Glutamatergic neuron (in vitro differentiated cells): ENCODE measurements around the gene PHOX2A. TPM values are rescaled to one million over a fixed set of nuclear protein-coding genes. Genes with fewer than 3 reads are reported as not detected.

Experiments
- DNase-seq: peaks from one replicate; pipeline ENCODE4 v3.0.0; 2022
- H3K27ac Mint-ChIP-seq: one replicate; pipeline ENCODE4 v1.8.0; 2020; ENCODE audit warnings: mild to moderate bottlenecking, mixed read lengths, inconsistent platforms; ENCODE audit not compliant: unreplicated experiment
- H3K27me3 Mint-ChIP-seq: one replicate; pipeline ENCODE4 v1.8.0; 2020; ENCODE audit warnings: mild to moderate bottlenecking, moderate library complexity, mixed read lengths, inconsistent platforms; ENCODE audit not compliant: unreplicated experiment
- H3K36me3 Mint-ChIP-seq: one replicate; pipeline ENCODE4 v1.8.0; 2020; ENCODE audit warnings: mild to moderate bottlenecking, mixed read lengths, inconsistent platforms; ENCODE audit not compliant: unreplicated experiment
- H3K4me1 Mint-ChIP-seq: one replicate; pipeline ENCODE4 v1.8.0; 2020; ENCODE audit warnings: mild to moderate bottlenecking, low read depth, mixed read lengths, inconsistent platforms; ENCODE audit not compliant: unreplicated experiment
- H3K4me3 Mint-ChIP-seq: one replicate; pipeline ENCODE4 v1.8.0; 2020; ENCODE audit warnings: mild to moderate bottlenecking, mixed read lengths, inconsistent platforms; ENCODE audit not compliant: unreplicated experiment
- H3K9me3 Mint-ChIP-seq: one replicate; pipeline ENCODE4 v1.8.0; 2020; ENCODE audit warnings: mild to moderate bottlenecking, moderate library complexity, mixed read lengths, inconsistent platforms; ENCODE audit not compliant: unreplicated experiment
- total RNA-seq: library from RNA; stranded (reverse); fragmentation: NEBNext Ultra II Directional; extraction: Animal tissue kit (Norgen Biotek cat#: 25700); gene quantifications from one replicate; pipeline ENCODE4 v1.2.1, GENCODE V29; 2021; ENCODE audit not compliant: unreplicated experiment
- TF ChIP-seq, protein P1 (sequence below): fragments of 200-600 bp; sonication (generic); IDR thresholded peaks from one replicate; pipeline ENCODE4 v1.5.0; 2021; ENCODE audit not compliant: partially characterized antibody, unreplicated experiment

The PHOX2A gene
- total RNA-seq, 1 donor from 2014 or later: 12.0 TPM

DNA sequence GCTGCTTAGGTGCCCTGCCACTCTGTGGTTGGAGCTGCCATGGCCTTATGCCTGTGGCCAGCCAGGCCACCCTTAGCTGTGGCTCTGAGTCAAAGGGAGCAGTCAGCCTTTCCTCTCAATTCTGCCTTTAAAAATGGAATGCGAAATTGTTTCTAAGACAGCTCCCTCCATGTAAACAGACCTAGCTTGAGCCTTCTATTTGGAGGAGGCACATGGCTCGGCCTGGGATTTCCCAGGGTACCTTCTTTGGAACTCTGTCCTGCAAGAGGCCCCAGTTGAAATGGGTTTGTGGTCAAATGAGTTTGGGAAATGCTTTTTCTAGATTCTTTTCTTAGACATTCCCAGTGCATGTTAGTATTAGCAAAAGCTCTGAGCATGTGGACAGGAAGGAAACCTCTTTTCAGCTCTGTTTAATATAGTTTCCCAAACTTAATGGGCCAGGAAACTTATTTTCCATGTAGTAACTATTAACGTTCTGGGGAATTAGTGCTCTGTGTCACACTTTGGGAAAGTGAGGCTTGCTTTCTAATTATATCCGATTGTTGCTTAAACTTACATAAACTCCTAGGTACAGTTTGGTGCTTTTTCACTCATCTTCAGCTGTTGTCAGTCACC is 7.8 kb downstream of the PHOX2A start:
- Mint-ChIP-seq H3K36me3 (no peaks in the 10 kb centered on the region), H3K27ac (no peak overlapping the region)
- DNase-seq: no peak

DNA sequence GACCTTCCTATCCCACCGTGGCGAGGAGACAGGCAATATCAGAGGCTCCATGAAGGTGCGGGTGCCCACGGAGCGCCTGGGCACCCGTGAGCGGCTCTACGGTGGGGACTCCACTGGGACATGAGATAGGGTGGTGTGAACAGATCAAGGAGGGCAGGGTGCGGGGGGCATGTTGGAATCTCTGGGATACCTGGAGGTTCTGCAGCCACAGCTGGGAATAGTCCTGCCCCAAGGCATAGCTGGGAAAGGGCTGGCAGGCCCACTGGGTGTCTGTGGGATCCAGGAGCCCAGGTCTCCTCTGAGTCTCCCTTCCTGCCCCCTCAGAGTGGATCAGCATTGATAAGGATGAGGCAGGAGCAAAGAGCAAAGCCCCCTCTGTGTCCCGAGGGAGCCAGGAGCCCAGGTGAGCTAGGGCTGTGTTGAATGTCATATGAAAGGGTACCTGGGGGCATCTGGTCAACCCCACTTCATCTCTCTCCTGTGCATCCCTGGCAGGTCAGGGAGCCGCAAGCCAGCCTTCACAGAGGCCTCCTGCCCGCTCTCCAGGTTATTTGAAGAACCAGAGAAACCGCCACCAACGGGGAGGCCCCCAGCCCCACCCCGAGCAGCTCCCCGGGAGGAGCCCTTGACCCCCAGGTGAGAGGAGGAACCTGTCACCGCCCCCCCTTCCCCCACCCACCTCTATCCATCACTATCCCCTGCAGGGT is 8.5 kb downstream of the PHOX2A start:
- no peaks in the 10 kb centered on the region for H3K36me3 Mint-ChIP-seq
- no peak overlapping the region for H3K4me3 Mint-ChIP-seq
- no peak overlapping the region for H3K27ac Mint-ChIP-seq
- no peak for DNase-seq
- H3K9me3 Mint-ChIP-seq: peaks cover 2% of the 10 kb centered on the region
- peaks cover 11% of the 10 kb centered on the region for H3K27me3 Mint-ChIP-seq
- TF ChIP-seq, protein P1, sequence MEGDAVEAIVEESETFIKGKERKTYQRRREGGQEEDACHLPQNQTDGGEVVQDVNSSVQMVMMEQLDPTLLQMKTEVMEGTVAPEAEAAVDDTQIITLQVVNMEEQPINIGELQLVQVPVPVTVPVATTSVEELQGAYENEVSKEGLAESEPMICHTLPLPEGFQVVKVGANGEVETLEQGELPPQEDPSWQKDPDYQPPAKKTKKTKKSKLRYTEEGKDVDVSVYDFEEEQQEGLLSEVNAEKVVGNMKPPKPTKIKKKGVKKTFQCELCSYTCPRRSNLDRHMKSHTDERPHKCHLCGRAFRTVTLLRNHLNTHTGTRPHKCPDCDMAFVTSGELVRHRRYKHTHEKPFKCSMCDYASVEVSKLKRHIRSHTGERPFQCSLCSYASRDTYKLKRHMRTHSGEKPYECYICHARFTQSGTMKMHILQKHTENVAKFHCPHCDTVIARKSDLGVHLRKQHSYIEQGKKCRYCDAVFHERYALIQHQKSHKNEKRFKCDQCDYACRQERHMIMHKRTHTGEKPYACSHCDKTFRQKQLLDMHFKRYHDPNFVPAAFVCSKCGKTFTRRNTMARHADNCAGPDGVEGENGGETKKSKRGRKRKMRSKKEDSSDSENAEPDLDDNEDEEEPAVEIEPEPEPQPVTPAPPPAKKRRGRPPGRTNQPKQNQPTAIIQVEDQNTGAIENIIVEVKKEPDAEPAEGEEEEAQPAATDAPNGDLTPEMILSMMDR: no peak
- peaks cover 4% of the 10 kb centered on the region for H3K4me1 Mint-ChIP-seq

More for the DNA sequence above, 7.8 kb downstream of the PHOX2A start:
- H3K27me3 Mint-ChIP-seq: peaks cover 14% of the 10 kb centered on the region
- TF ChIP-seq, protein P1: no peak
- H3K9me3 Mint-ChIP-seq: peaks cover 2% of the 10 kb centered on the region
- peaks cover 4% of the 10 kb centered on the region for H3K4me1 Mint-ChIP-seq
- no peak overlapping the region for H3K4me3 Mint-ChIP-seq

DNA sequence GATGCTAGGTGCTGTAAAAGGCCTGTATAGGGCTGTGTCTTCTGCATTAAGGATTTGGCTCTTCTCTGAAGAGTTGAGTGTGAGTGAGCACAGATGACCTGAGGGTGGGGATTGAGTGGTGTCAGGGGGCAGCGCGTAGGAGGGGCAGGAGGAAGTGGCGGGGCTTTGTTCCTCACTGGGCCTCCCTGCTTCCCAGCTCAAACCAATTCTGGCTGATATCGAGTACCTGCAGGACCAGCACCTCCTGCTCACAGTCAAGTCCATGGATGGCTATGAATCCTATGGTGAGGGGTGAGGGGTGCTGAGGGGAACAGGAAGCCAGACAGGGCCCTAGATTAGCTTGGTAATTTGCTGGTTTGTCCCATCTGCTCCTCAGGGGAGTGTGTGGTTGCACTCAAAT is 9.1 kb downstream of the PHOX2A start:
- Mint-ChIP-seq H3K36me3 (no peaks in the 10 kb centered on the region), H3K4me3 (no peak overlapping the region), H3K27ac (no peak overlapping the region), H3K4me1 (peaks cover 2% of the 10 kb centered on the region), H3K27me3 (peaks cover 8% of the 10 kb centered on the region), H3K9me3 (peaks cover 2% of the 10 kb centered on the region)
- no peak for DNase-seq
- TF ChIP-seq, protein P1: no peak

DNA sequence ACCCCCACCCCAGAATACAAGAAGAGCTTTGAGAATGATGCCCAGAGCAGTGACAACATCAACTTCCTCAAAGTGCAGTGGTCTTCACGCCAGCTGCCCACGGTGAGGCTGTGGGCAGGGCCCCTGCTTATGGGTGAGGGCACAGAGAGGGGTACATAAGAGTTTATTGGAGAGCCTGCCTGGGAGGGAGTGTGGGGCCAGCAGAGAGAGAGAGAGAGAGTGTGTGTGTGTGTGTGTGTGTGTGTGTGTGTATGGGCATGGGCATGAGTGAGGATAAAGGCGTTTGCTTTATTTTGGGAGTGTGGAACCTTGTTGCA is 9.5 kb downstream of the PHOX2A start:
- no peak overlapping the region for H3K4me3 Mint-ChIP-seq
- H3K27me3 Mint-ChIP-seq: peaks cover 8% of the 10 kb centered on the region
- no peak for DNase-seq
- H3K36me3 Mint-ChIP-seq: no peaks in the 10 kb centered on the region
- H3K27ac Mint-ChIP-seq: no peak overlapping the region
- H3K9me3 Mint-ChIP-seq: peaks cover 2% of the 10 kb centered on the region
- H3K4me1 Mint-ChIP-seq: peaks cover 2% of the 10 kb centered on the region
- TF ChIP-seq, protein P1: no peak

DNA sequence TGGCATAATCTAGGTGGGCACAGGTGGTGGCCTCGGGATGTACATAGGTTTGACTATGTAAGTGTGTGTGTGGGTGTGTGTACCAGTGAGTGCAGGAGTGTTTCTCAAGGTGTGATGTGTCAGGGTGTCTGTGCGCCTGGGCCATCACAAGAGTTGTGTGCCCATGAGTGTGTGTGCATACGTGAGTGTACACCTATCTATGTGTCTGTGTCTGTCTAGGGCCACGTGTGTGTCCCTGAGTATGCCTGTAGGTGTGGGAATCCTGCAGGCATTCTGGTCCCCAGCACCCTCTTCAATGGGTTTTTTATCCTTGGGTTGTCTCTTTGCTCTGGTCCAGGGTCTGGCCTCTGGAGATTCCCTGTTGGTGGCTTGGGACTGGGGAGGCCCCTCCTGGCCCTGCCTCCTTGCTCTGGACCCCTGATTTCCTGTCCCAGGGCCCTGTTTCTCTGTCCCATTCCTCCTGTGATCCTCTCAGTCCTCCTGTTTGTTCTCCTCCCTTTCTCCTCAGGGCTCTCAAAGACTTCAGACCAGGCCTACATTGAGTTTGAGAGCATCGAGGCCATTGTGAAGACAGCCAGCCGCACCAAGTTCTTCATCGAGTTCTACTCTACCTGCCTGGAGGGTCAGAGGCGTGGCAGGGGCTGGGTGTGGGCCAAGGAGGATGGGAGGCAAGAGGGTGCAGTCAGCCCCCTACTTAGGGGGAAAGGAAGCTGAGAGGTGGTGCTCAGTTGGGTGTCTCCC is 10.0 kb downstream of the PHOX2A start:
- DNase-seq: no peak
- peaks cover 5% of the 10 kb centered on the region for H3K9me3 Mint-ChIP-seq
- peaks cover 2% of the 10 kb centered on the region for H3K4me1 Mint-ChIP-seq
- no peaks in the 10 kb centered on the region for H3K36me3 Mint-ChIP-seq
- TF ChIP-seq, protein P1: no peak
- peaks cover 7% of the 10 kb centered on the region for H3K27me3 Mint-ChIP-seq
- H3K4me3 Mint-ChIP-seq: no peak overlapping the region
- H3K27ac Mint-ChIP-seq: no peak overlapping the region
